MG63 (cell line): ENCODE results near the gene RBMS3. TPM values are rescaled to one million over a fixed set of nuclear protein-coding genes. Genes with fewer than 3 reads are reported as not detected.

Experiments
- DNase-seq: peaks from one replicate; pipeline ENCODE4 v3.0.0-alpha.2; 2020
- H3K27me3 ChIP-seq: fragments of 250-450 bp; sonication (Bioruptor Pico); 2 replicates; pipeline ENCODE4 v1.5.1; 2020; ENCODE audit warnings: mild to moderate bottlenecking, moderate library complexity
- H3K36me3 ChIP-seq: fragments of 250-450 bp; sonication (Bioruptor Pico); 2 replicates; pipeline ENCODE4 v1.5.1; 2020; ENCODE audit warnings: mild to moderate bottlenecking, moderate library complexity
- H3K4me3 ChIP-seq: fragments of 250-450 bp; sonication (Bioruptor Pico); 2 replicates; pipeline ENCODE4 v1.5.1; 2020; ENCODE audit warnings: mild to moderate bottlenecking, moderate library complexity
- H3K9me3 ChIP-seq: fragments of 250-450 bp; sonication (Bioruptor Pico); 2 replicates; pipeline ENCODE4 v1.5.1; 2020; ENCODE audit warnings: mild to moderate bottlenecking, moderate library complexity
- total RNA-seq: library from RNA; depleted of rRNA; stranded (reverse); fragments of >200 nt; shearing (Covaris generic); gene quantifications from 2 replicates; pipeline ENCODE4 v1.2.3, GENCODE V29; 2014; ENCODE audit warnings: low replicate concordance

Gene RBMS3
- total RNA-seq, 1 experiment from 2014 or later: 12.0 TPM

DNA sequence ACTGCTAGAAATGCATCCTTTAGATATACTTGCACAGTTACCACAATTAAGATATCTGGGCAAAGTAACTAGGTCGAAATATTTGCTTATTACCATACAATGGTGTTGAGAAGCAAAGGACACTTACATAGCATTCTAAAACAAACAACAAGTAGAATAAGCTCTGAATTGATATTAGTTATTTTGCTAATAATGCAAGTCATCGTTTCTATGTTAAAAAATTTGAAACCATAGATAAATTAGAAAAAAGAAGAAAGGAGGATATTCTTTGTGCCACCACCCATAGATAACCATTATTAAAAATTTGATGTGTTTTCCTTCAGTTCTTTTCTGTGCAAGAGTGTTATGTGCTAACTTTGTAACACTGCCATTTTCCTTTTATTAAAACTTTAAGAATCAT is 435.3 kb downstream of the RBMS3 start:
- Histone ChIP-seq H3K27me3 (no peaks in the 10 kb centered on the region), H3K36me3 (no peaks in the 10 kb centered on the region), H3K4me3 (no peak overlapping the region), H3K9me3 (no peaks in the 10 kb centered on the region)
- DNase-seq: no peak

DNA sequence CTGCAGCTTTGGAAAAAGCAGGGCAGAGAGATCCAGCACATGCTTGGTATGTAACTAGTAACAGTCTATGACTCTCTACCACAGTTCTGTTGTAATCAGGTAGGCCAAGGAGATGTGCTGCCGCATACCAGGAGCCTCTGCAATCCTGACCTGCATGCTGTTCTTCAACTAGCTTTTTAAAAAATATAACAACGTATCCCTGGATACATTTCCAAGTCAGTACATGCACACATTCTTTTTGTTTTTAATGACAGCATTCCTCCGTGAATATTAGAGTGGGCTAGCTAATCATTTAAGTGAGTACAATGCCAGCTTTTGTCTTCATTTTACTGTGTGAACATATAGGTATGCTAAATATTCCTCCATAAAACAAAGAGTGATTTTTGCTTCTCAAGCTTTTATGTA is 437.8 kb downstream of the RBMS3 start:
- Histone ChIP-seq H3K36me3 (no peaks in the 10 kb centered on the region), H3K4me3 (no peak overlapping the region)
- no peak for DNase-seq

DNA sequence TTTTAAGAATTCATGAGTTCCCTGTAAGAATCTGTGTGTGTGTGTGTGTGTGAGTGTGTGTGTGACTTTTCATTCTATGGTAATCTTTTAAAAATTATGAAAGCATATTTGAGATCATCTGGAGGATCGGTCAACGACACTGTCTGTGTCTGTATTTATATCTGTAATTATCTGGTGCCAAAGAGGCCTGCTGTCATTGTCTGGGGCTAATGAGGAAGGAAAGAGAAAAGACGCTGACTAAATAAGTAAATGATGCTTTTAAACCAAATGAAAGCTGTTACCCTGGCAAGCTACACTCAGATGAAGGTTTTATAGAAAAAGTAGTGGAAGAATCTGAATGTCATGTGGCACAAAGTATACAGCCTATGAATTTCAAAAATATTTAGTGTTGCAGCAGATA is 439.8 kb downstream of the RBMS3 start:
- Histone ChIP-seq H3K9me3 (no peaks in the 10 kb centered on the region), H3K4me3 (no peak overlapping the region), H3K36me3 (no peaks in the 10 kb centered on the region), H3K27me3 (no peaks in the 10 kb centered on the region)
- DNase-seq: no peak

More for the DNA sequence above, 437.8 kb downstream of the RBMS3 start:
- Histone ChIP-seq H3K27me3 (no peaks in the 10 kb centered on the region), H3K9me3 (no peaks in the 10 kb centered on the region)

DNA sequence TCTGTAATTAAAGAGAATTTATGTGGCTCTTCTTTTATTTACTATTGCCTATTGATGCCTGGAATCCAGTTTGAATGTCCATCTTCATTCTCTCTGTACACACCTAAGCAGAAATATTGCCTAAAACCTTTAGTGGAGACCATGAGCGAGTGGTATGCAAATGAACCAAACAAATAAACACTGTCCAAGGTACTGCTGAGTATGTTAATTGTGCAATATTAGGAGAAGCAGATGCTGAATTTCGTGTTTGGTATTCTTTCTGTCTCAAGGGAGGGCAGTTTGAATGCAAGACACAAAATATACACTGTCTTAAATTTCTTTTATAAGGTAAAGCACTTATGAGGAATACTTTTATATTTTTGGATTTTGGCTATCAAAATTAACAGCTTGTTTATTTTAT is 440.9 kb downstream of the RBMS3 start:
- no peak for DNase-seq
- Histone ChIP-seq H3K4me3 (no peak overlapping the region), H3K9me3 (no peaks in the 10 kb centered on the region), H3K27me3 (no peaks in the 10 kb centered on the region), H3K36me3 (no peaks in the 10 kb centered on the region)

DNA sequence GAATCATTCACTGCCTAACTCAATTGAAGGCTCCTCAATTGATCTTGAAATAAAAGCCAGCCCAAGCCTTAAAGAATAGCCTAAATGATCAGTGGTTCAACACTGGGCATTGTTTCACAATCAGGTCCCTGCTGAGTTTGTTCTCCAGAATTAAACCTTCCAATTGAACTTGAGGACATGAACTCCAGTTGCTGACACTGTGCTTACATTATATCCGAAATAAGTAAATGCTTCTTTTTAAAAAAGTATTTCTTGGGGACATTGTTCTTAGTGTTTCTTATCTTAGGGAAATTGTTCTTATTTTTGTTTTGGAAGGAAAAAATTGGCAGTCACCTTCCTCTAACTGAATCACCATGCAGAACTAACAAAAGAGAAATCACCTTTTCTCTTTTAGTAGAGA is 450.2 kb downstream of the RBMS3 start:
- H3K27me3 ChIP-seq: no peaks in the 10 kb centered on the region
- H3K4me3 ChIP-seq: no peak overlapping the region
- H3K9me3 ChIP-seq: no peaks in the 10 kb centered on the region
- no peaks in the 10 kb centered on the region for H3K36me3 ChIP-seq
- no peak for DNase-seq

DNA sequence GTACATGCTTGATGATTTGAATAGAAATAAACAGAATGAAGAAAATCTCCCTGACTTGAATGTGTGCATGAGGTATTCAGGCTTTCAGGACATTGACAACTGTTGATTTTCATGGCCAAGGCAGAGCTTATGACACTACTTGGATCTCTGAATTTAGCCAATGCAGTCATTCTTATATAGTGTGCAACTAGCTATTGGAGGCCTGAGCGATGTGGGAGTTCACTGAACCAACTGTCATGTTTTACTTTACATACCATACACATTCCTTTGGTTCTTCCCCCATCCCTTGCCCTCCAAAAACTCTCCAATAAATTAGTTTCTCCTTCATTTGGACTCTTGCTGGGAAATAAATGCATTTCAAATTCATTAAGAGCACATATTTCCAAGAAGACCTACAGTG is 460.4 kb downstream of the RBMS3 start:
- no peak for DNase-seq
- Histone ChIP-seq H3K9me3 (no peaks in the 10 kb centered on the region), H3K27me3 (no peaks in the 10 kb centered on the region), H3K4me3 (no peak overlapping the region), H3K36me3 (no peaks in the 10 kb centered on the region)

DNA sequence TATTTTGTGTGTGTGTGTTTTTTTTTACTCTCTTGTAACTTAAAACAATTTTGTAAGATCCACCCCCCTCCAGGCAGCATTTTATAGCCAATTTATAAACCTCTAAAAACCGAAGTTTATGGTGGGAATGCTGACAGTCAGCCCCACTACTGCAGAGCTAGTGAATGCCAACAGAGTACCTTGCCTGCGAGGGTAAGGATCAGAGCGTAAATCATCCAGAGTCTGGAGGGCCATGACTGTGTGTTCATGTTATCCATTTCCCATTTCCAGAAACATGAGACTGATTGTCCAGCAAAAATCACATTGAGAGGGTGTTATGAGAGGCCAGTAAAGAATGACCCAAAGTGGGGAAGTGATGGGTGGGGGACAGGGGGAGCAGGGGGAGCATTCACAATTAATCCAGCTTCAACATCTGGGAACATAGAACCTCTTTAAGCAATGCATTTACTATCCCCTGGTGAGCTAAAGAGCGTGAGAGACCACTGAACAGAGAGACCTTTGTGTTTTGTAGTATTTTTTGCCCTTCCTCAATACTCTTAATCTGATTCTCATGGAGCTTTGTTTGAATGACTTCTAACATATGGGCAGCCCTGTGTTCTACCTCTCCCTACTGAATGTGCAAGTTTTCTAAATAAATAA is 464.5 kb downstream of the RBMS3 start:
- H3K9me3 ChIP-seq: no peaks in the 10 kb centered on the region

DNA sequence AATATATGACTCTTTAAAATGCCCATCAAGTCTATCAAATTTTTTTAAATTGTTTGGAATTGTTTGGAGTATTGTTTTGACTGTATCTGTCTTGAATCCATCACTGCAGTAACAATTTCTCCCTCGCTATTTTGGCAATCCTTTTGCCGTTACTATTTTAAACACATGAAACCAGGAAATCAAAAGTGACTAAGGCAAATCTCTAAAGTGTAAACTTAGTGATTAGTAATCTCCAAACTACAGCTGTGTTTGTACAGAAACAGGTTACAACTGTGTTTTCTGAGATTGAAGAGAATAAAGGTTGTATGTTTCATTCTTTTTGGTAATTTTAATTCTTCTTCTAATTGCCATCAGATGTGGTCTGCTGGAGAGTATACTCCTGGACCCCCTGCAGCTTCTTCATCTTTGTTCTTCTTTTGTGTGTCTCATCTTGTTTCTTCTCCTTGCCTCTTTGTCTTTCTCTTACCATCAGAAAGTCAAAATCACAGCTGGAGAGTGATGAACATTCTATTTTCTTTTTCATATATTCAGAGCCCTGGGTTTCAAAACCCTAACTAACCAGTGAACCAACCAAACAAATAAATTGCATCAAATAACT is 465.4 kb downstream of the RBMS3 start:
- H3K27me3 ChIP-seq: no peaks in the 10 kb centered on the region
- no peaks in the 10 kb centered on the region for H3K9me3 ChIP-seq
- H3K4me3 ChIP-seq: no peak overlapping the region
- no peaks in the 10 kb centered on the region for H3K36me3 ChIP-seq
- no peak for DNase-seq

More for the DNA sequence above, 464.5 kb downstream of the RBMS3 start:
- Histone ChIP-seq H3K27me3 (no peaks in the 10 kb centered on the region), H3K4me3 (no peak overlapping the region), H3K36me3 (no peaks in the 10 kb centered on the region)
- DNase-seq: no peak

DNA sequence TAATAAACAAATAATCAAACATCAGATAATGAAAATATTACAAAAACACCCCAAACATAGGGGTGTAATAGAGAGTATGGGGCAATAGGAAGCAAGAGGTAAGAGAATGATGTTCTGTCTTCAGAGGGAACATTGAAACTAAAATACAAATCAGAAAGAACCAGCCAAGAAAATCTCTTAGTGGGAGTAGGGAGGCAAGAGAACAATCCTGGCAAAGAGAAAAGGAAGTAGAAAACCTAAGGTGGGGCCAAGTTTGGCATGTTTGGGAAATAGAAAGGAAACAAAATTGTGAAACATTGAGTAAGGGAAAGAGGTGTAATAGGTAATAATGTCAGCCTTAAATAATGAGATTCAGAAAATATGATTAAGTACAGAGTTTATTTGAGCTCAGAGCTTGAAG is 467.1 kb downstream of the RBMS3 start:
- H3K27me3 ChIP-seq: no peaks in the 10 kb centered on the region
- H3K36me3 ChIP-seq: no peaks in the 10 kb centered on the region
- H3K4me3 ChIP-seq: no peak overlapping the region
- no peak for DNase-seq
- H3K9me3 ChIP-seq: no peaks in the 10 kb centered on the region

DNA sequence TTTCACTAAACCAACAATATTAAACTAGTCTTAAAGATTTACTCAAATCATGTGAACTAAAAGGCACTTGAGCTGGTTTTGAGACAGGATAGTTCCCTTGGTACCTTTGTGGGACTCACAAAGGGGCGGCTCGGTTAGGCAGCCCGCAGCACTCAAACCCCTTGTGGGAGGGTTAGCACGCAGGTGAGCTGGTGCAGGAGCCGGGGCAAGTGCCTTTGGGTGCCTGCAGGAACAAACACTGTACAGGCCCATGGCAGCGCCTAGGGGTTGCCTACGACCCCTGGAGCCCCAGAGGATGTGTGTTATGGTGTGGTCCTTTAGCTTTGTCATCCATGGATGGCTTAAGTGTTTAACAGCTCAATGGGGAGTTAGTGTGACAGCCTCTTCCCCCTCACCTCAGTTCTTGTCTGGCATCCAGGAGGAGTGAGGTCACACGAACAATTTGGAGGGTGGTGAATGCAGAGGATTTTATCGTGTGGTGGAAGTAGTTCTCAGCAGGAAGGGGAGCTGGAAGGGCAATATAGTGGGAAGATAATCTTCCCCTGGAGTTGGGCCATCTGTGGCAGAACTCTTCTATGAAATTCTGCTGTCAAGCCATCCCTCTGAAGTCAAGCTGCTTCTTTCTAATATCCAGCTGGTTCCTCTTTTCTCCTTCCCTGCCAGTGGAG is 470.9 kb downstream of the RBMS3 start:
- H3K4me3 ChIP-seq: no peak overlapping the region
- no peaks in the 10 kb centered on the region for H3K9me3 ChIP-seq
- no peaks in the 10 kb centered on the region for H3K36me3 ChIP-seq
- H3K27me3 ChIP-seq: no peaks in the 10 kb centered on the region
- DNase-seq: peak; percentile 28

DNA sequence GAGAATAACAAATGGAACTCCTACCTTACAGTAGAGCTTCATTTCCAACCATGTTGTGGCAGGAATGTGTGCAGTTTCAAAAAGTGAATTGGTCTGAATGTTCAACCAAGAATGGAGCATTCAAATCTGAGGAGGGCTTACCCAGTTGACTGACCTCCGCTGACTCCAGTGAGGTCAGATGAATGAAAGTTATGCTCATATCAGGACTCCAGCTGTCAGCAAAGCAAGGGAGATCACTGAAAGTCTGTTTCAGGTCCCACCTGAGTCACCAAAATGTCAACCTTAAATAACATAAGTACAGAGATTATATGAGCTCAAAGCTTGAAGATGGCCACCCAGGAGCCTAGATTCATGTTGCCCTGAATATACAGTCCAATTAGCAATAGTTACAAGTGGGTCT is 473.5 kb downstream of the RBMS3 start:
- H3K27me3 ChIP-seq: no peaks in the 10 kb centered on the region
- H3K9me3 ChIP-seq: no peaks in the 10 kb centered on the region
- H3K36me3 ChIP-seq: no peaks in the 10 kb centered on the region
- no peak for DNase-seq
- no peak overlapping the region for H3K4me3 ChIP-seq

DNA sequence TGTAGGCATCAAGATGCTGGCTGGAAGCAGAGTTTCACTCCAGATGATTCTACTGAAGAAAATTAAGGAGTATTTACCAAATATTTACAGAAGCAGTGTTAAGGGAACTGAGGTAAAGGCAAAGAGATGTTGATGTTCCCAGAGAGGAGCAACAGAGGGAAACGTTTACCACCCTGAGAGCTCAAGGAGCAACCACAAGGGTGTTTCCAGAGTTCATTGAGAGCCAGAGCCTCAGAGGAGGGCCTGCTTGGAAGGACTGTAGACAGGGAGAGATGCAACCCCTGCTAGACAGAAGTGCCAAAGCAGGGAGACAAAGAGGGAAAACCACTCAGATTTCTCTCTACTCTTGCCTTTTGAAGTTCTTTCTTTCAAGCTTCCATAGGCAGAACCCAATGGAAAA is 474.5 kb downstream of the RBMS3 start:
- Histone ChIP-seq H3K27me3 (no peaks in the 10 kb centered on the region), H3K36me3 (no peaks in the 10 kb centered on the region), H3K9me3 (no peaks in the 10 kb centered on the region), H3K4me3 (no peak overlapping the region)
- no peak for DNase-seq

DNA sequence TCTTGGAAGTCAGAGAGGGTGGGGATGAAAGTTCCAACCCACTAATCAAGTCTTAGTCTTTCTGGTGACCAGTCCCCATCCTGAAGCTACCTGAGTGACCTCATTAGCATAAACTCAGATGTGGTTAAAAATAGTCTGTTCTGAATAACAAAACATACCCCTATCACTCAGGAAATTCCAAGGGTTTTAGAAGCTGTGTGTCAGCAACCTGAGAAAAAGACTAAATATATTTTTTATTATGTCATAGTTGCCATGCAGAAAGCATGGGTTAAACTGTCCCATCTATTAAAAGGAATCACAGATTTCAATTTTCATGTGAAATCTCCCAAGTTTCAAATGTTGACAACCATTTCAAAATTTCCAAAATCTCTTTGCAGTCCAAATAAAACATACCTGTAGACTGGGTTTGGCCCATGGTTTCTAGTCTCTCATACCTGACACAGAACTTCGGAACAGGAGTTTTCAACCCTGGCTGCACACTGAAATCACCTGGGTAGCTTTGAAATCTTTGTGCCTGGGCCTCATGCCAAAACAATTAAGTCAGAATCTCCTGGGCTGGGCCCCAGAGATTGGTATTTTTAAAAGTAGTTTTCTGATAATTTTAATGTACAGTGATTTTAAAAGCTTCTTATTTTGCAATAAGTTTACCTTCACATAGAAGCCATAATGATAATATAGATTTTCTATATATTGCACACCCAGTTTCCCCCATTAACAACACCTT is 476.3 kb downstream of the RBMS3 start:
- no peaks in the 10 kb centered on the region for H3K9me3 ChIP-seq
- no peak overlapping the region for H3K4me3 ChIP-seq
- H3K27me3 ChIP-seq: no peaks in the 10 kb centered on the region
- H3K36me3 ChIP-seq: no peaks in the 10 kb centered on the region
- DNase-seq: no peak

DNA sequence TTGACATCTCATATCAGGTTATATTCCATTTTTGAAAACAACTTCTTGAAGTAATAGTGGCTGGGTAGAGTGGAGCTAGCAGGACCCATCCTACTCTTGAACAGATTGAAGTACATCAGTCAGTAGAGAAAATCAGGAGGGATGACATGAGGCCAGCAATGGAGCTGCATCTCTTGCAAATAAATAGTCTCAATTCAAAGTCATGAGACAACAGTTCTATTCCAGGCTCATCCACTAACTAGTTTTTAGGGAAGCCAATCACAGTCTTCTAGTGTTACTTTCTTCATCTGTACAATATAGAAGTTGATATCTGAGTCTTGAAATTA is 477.2 kb downstream of the RBMS3 start:
- Histone ChIP-seq H3K4me3 (no peak overlapping the region), H3K27me3 (no peaks in the 10 kb centered on the region), H3K9me3 (no peaks in the 10 kb centered on the region), H3K36me3 (no peaks in the 10 kb centered on the region)
- no peak for DNase-seq

DNA sequence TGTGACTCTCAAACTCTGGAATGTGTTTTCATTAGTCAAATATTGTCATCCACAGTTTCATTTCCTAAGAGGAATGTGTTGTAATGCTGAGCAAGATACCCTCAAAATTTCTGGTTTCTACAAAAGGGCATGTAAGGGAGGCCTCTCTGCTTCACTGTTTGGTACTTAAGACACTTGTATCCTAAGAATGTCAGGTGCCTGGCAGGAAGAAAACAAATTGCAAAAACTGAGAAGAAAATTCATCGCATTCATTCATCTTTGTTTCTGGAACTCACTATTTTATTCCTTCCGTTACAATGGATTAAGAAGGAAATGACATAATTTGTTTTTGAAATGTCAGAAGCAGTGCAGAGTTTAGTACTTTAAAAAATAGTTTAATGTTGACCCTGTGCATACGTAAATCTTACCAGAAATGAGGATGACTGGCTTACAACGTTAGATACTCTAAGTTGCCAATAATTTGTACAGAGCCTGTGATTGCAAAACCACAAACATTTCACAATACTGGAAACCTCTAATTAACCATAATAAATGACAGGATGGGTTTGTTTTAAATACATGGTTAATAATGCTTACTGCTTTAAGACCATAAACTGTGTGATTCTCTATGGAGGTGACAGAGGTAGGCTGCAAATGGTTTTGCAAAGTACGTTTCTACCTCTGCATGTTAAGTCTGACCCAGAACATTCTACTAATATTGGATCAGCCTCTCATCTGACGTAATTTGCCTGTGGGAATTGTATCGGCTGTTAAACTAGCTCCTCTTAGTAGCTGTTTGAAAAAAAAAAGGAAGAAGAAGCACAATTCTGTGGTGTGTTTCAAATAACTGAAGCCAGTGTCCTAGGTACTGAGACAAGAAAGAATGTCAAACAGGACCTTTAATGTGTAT is 477.8 kb downstream of the RBMS3 start:
- no peak for DNase-seq

DNA sequence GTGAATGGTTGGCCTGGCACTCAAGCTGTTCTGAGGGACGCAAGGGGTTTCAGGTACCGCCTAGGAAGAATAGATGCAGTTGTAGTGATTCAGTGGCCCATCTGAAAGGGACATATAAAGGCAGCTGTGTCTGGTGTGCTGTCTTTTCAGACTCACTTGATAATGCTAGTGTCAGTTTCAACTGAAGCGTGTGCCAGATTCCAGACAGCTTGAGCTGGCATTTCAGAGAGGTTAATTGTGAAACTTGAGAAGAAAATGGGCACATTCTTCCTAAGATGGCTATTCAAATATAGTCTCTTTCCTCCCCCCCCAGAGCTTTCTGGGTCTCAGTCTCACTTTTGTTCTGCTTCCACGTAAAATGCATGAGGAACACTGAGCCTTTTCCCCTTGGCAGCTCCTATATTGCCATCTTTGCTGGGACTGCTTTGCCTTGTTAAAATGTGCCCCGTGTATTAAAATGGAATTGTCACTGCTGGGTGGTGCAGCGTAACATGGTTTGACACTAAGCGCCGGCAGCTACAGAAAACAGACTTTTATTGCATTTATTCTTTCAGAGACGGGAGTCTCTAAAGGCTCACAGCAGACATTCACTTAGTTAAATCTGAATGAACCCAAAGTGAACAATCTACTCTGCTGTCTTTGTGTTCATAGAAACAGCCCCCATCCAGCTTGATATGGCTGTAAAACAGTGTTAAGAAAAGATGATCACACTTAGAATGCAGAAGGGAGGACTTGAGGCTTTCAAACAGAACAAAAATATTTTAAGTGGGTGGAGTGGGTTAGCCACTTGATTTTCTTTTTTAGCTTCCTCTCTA is 478.7 kb downstream of the RBMS3 start:
- no peaks in the 10 kb centered on the region for H3K36me3 ChIP-seq
- no peaks in the 10 kb centered on the region for H3K27me3 ChIP-seq
- H3K9me3 ChIP-seq: no peaks in the 10 kb centered on the region
- no peak overlapping the region for H3K4me3 ChIP-seq
- peak; percentile 28 for DNase-seq

More for the DNA sequence above, 477.8 kb downstream of the RBMS3 start:
- Histone ChIP-seq H3K4me3 (no peak overlapping the region), H3K36me3 (no peaks in the 10 kb centered on the region), H3K9me3 (no peaks in the 10 kb centered on the region), H3K27me3 (no peaks in the 10 kb centered on the region)
